IMR-90 (cell line): ENCODE data around the gene PRLR. TPM values are rescaled to one million over a fixed set of nuclear protein-coding genes. Genes with fewer than 3 reads are reported as not detected.

Experiments used
- ATAC-seq: fragments of 200-7000 bp; cut with Tn5 transposase; 2 replicates; pipeline ENCODE4 v1.9.1; 2020; ENCODE audit warnings: low read depth, mild to moderate bottlenecking, moderate library complexity
- BruUV-seq: library from RNA; stranded (reverse); fragments of 400-500 nt; replicated peaks from 2 replicates; lab custom pipeline; 2021; lab: Mats Ljungman, UMichigan
- CTCF ChIA-PET: fragments of 300-600 bp; formaldehyde crosslinking; extraction: SDS; loops from one replicate; lab custom pipeline; 2021; ENCODE audit warnings: antibody characterized with exemption; lab: Yijun Ruan, JAX
- POLR2A ChIA-PET: fragments of 300-600 bp; sonication (Branson Sonifier 250); formaldehyde crosslinking; loops from one replicate; lab custom pipeline; 2022; ENCODE audit warnings: antibody characterized with exemption; ENCODE audit not compliant: unreplicated experiment; lab: Charles Lee
- DNase-seq: peaks from one replicate; pipeline ENCODE4 v3.0.0; 2013
- H2AFZ ChIP-seq: replicated peaks from 2 replicates; pipeline ENCODE3; 2013; ENCODE audit warnings: low read length, mild to moderate bottlenecking; ENCODE audit not compliant: poor library complexity
- H2AK5ac ChIP-seq: 2 replicates; pipeline ENCODE4 v1.6.1; 2013; ENCODE audit warnings: low read depth, low read length, inconsistent platforms
- H2AK9ac ChIP-seq: replicated peaks from 2 replicates; pipeline ENCODE3; 2013; ENCODE audit warnings: mild to moderate bottlenecking, low read depth, low read length, moderate library complexity; ENCODE audit not compliant: poor library complexity
- H2BK120ac ChIP-seq: 2 replicates; pipeline ENCODE4 v1.6.1; 2013; ENCODE audit warnings: low read depth, low read length, inconsistent platforms
- H2BK15ac ChIP-seq: 3 replicates; pipeline ENCODE4 v1.6.1; 2013; ENCODE audit warnings: low read depth, low read length, inconsistent platforms
- H2BK20ac ChIP-seq: 2 replicates; pipeline ENCODE4 v1.6.1; 2013; ENCODE audit warnings: low read depth, mild to moderate bottlenecking, inconsistent platforms, low read length, moderate library complexity
- H2BK5ac ChIP-seq: 2 replicates; pipeline ENCODE4 v1.6.1; 2013; ENCODE audit warnings: mild to moderate bottlenecking, low read depth, low read length, inconsistent platforms; ENCODE audit not compliant: poor library complexity, severe bottlenecking
- H3K14ac ChIP-seq: replicated peaks from 2 replicates; pipeline ENCODE4 v1.6.1; 2013; ENCODE audit warnings: low read depth, low read length, inconsistent platforms
- H3K18ac ChIP-seq: 2 replicates; pipeline ENCODE4 v1.6.1; 2013; ENCODE audit warnings: low read depth, low read length, control low read depth
- H3K23ac ChIP-seq: 2 replicates; pipeline ENCODE4 v1.6.1; 2013; ENCODE audit warnings: low read depth, low read length, inconsistent platforms
- H3K27ac ChIP-seq: 2 replicates; pipeline ENCODE4 v1.5.1; 2013; ENCODE audit warnings: mild to moderate bottlenecking, control low read depth, low read length; ENCODE audit not compliant: insufficient read depth
- H3K27me3 ChIP-seq: 2 replicates; pipeline ENCODE4 v1.6.1; 2013; ENCODE audit warnings: low read length; ENCODE audit not compliant: control insufficient read depth, insufficient read depth
- H3K36me3 ChIP-seq: 2 replicates; pipeline ENCODE4 v1.6.1; 2013; ENCODE audit warnings: low read length, mixed read lengths; ENCODE audit not compliant: control insufficient read depth, insufficient read depth
- H3K4ac ChIP-seq: 2 replicates; pipeline ENCODE4 v1.6.1; 2013; ENCODE audit warnings: low read depth, low read length, inconsistent platforms
- H3K4me1 ChIP-seq: 2 replicates; pipeline ENCODE4 v1.6.1; 2013; ENCODE audit warnings: low read length, mixed read lengths; ENCODE audit not compliant: control insufficient read depth, insufficient read depth
- H3K4me2 ChIP-seq: 2 replicates; pipeline ENCODE4 v1.6.1; 2013; ENCODE audit warnings: low read depth, mild to moderate bottlenecking, control low read depth, low read length, moderate library complexity
- H3K4me3 ChIP-seq: 2 replicates; pipeline ENCODE4 v1.5.1; 2013; ENCODE audit warnings: low read depth, mild to moderate bottlenecking, control low read depth, low read length, moderate library complexity; ENCODE audit not compliant: insufficient read depth
- H3K56ac ChIP-seq: 2 replicates; pipeline ENCODE4 v1.6.1; 2013; ENCODE audit warnings: low read length, inconsistent platforms; ENCODE audit not compliant: insufficient read depth; ENCODE audit errors: extremely low read depth
- H3K79me1 ChIP-seq, 2 experiments: 2 replicates each; pipeline ENCODE4 v1.6.1; 2013; ENCODE audit warnings: low read length in 2 of 2, inconsistent platforms in 1 of 2, low read depth in 1 of 2
- H3K9ac ChIP-seq: 2 replicates; pipeline ENCODE4 v1.6.1; 2013; ENCODE audit warnings: low read depth, low read length, control low read depth
- H3K9me1 ChIP-seq: 2 replicates; pipeline ENCODE4 v1.6.1; 2013; ENCODE audit warnings: low read length, inconsistent platforms; ENCODE audit not compliant: insufficient read depth
- H3K9me3 ChIP-seq: 2 replicates; pipeline ENCODE4 v1.6.1; 2013; ENCODE audit warnings: low read length; ENCODE audit not compliant: control insufficient read depth, insufficient read depth
- H4K20me1 ChIP-seq: 2 replicates; pipeline ENCODE4 v1.6.1; 2013; ENCODE audit warnings: low read length, inconsistent platforms; ENCODE audit not compliant: insufficient read depth
- H4K5ac ChIP-seq: 2 replicates; pipeline ENCODE4 v1.6.1; 2013; ENCODE audit warnings: mild to moderate bottlenecking, low read depth, low read length, control low read depth
- H4K8ac ChIP-seq, 2 experiments: 2 replicates each; pipeline ENCODE4 v1.6.1; 2013; ENCODE audit warnings: low read depth in 2 of 2, low read length in 2 of 2, control low read depth in 1 of 2, inconsistent platforms in 1 of 2
- H4K91ac ChIP-seq: 2 replicates; pipeline ENCODE4 v1.6.1; 2013; ENCODE audit warnings: low read depth, low read length, inconsistent platforms; ENCODE audit not compliant: insufficient read depth
- MAZ ChIP-seq: IDR thresholded peaks from 2 replicates; pipeline ENCODE4 v1.6.1; 2012; ENCODE audit warnings: low read depth, mild to moderate bottlenecking, low read length, improper control_type of control experiment, moderate library complexity, borderline replicate concordance
- WGBS, 2 experiments: methylation state at CpG; one replicate each; pipeline versions ENCODE4 v1.1.5 to v1.1.7; 2013; ENCODE audit warnings: missing lambda C conversion rate in 2 of 2; ENCODE audit not compliant: insufficient read length in 1 of 2; ENCODE audit errors: extremely low coverage in 2 of 2; 5-methylcytosine and 5-hydroxymethylcytosine counted together
- dilution Hi-C: fragments of 300-500 bp; cut with HindIII; formaldehyde crosslinking; loops from one replicate; pipeline ENCODE4 v1.14.3; 2018; ENCODE audit warnings: low sequenced_read_pairs; ENCODE audit not compliant: unreplicated experiment
- in situ Hi-C: fragments of 300-500 bp; cut with MboI; formaldehyde crosslinking; loops from 3 replicates; pipeline ENCODE4 v1.14.3; 2019; ENCODE audit warnings: low sequenced_read_pairs, inconsistent platforms, mixed read lengths
- intact Hi-C: fragments of 100-400 bp; cut with micrococcal nuclease; formaldehyde crosslinking; loops from 2 replicates; pipeline ENCODE4 v1.10.0; 2022
- polyA plus RNA-seq, 3 experiments: library from polyadenylated mRNA; depleted of rRNA; stranded (reverse); fragments of >200 nt; gene quantifications; 2 replicates each; pipeline ENCODE4 v1.2.3, GENCODE V29; 2012; ENCODE audit warnings: low replicate concordance in 1 of 3
- total RNA-seq: library from RNA; depleted of rRNA; stranded (reverse); fragments of >200 nt; gene quantifications from 2 replicates; pipeline ENCODE4 v1.2.3, GENCODE V29; 2012

PRLR gene
- total and polyA plus RNA-seq, 2 of the 4 experiments (the other 2 are of a cell fraction) = 0.24 to 0.54 TPM

- POLR2A ChIA-PET = no interaction called here
- Histone ChIP-seq H3K27me3 (peaks cover 2% of the 10 kb centered on the region), H2AK5ac (no peak overlapping the region), H4K5ac (no peak overlapping the region), H3K36me3 (no peaks in the 10 kb centered on the region), H4K20me1 (no peaks in the 10 kb centered on the region), H3K14ac (no peak overlapping the region), H2BK20ac (no peak overlapping the region), H3K9me1 (no peaks in the 10 kb centered on the region), H3K4me1 (no peaks in the 10 kb centered on the region), H3K79me1 (no peaks in the 10 kb centered on the region), H3K27ac (no peak overlapping the region), H3K4ac (no peak overlapping the region), H3K56ac (no peak overlapping the region), H3K9me3 (no peaks in the 10 kb centered on the region), H3K9ac (no peak overlapping the region), H2AK9ac (no peak overlapping the region), H4K91ac (no peak overlapping the region), H2AFZ (no peak overlapping the region), H3K4me3 (no peak overlapping the region), H3K18ac (no peak overlapping the region), H4K8ac (no peak overlapping the region), H3K23ac (no peak overlapping the region), H2BK15ac (no peak overlapping the region), H3K4me2 (no peak overlapping the region), H2BK5ac (no peak overlapping the region), H2BK120ac (no peak overlapping the region)
- intact Hi-C loops (no loop called here), in situ Hi-C loops (no loop called here), dilution Hi-C loops (no loop called here)
- no peak for DNase-seq
- ATAC-seq = no peak
- CTCF ChIA-PET = no interaction called here
- no peak for TF ChIP-seq MAZ
- no TSS peak for BruUV-seq
- no CpG with 5 or more reads among the region's 7 CpGs for WGBS, 2 experiments
Observed at GRCh38 chr5:35023391-35024178, 206.7 kb downstream of the PRLR start.
